ENCODE measurements around the gene PIP.

- TF ChIP-seq ZFP36 (IDR thresholded peaks at IDR 0.05; ENCODE audit: borderline replicate concordance, partially characterized antibody) (no peak), POLR2A (IDR thresholded peaks at IDR 0.05; ENCODE audit: low read length) (no peak), TP53 (CRISPR knock-in tag; IDR thresholded peaks at IDR 0.05) (no peak), CHD2 (IDR thresholded peaks at IDR 0.05; ENCODE audit: low read length, partially characterized antibody) (no peak), FOSB (CRISPR knock-in tag; IDR thresholded peaks at IDR 0.05) (no peak), RAD21 (conservative IDR thresholded peaks at IDR 0.05 in 1 of 2, IDR thresholded peaks at IDR 0.05 in 1 of 2) (no peak), CTCF (IDR thresholded peaks at IDR 0.05) (no peak), EP300 (IDR thresholded peaks at IDR 0.05) (no peak), NFE2L2 (conservative IDR thresholded peaks at IDR 0.05; ENCODE audit: low read length) (no peak), CHD4 (IDR thresholded peaks at IDR 0.05; ENCODE audit: borderline replicate concordance) (no peak), JUN (IDR thresholded peaks at IDR 0.05) (no peak), REST (IDR thresholded peaks at IDR 0.05) (no peak), MAFK (IDR thresholded peaks at IDR 0.05; ENCODE audit: partially characterized antibody) (no peak)
- TF ChIP-seq, protein P1, sequence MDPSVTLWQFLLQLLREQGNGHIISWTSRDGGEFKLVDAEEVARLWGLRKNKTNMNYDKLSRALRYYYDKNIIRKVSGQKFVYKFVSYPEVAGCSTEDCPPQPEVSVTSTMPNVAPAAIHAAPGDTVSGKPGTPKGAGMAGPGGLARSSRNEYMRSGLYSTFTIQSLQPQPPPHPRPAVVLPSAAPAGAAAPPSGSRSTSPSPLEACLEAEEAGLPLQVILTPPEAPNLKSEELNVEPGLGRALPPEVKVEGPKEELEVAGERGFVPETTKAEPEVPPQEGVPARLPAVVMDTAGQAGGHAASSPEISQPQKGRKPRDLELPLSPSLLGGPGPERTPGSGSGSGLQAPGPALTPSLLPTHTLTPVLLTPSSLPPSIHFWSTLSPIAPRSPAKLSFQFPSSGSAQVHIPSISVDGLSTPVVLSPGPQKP (IDR thresholded peaks at IDR 0.05; ENCODE audit: low read depth, low read length): no peak
Observed at GRCh38 chr7:143148651-143149050, 16.8 kb downstream of the PIP start.

Data from A549 (cell line).